ENCODE data around the gene FSD2. TPM values are rescaled to one million over a fixed set of nuclear protein-coding genes. Genes with fewer than 3 reads are reported as not detected.

FSD2 gene
- total and polyA plus RNA-seq, 9 of the 15 experiments (the other 6 are each of a cell fraction or from before 2014, with no cell fraction given): 0.01 to 0.06 TPM; not detected in 7

DNA sequence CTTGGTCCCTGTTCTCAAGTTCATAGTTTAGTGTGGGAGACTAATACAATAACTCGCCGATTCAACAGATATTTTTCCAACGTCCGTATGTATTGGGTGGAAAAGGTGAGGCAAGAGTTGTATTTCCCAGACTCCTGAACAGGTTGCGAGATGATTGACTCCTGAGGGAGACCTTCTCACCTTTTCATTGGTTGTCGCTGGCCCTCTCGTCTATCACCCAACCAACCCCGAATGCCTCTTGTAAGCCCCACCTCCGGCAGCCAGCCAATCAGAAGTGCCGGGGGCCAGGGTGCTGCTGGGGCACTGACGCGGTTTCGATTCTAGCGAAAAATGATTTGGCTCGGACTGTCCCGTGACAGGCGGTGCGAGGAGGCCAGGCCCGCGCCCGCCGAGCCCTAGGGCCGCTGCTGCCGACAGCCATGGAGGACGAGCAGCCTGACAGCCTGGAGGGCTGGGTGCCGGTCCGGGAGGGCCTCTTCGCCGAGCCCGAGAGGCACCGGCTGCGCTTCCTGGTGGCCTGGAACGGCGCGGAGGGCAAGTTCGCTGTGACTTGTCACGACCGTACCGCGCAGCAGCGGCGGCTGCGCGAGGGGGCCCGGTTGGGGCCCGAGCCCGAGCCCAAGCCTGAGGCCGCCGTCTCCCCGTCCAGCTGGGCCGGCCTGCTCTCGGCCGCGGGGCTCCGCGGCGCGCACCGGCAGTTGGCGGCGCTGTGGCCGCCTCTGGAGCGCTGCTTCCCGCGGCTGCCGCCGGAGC lies 3.6 kb upstream of the FSD2 start, which contains the start of gene WHAMM (continued):
- TF ChIP-seq SAP30 (IDR thresholded peaks at IDR 0.05; ENCODE audit: borderline replicate concordance, insufficient read depth, low read depth, low read length, poor library complexity, severe bottlenecking) (peak; percentile 77), FOXP1 (CRISPR knock-in tag; IDR thresholded peaks at IDR 0.05) (peak; percentile 48; the same call in 1 of the 2 replicates), RAD51 (IDR thresholded peaks at IDR 0.05; ENCODE audit: borderline replicate concordance, low read depth) (peak; percentile 26; the same call in 1 of the 2 replicates), CREBBP (IDR thresholded peaks at IDR 0.05; ENCODE audit: low read depth, low read length) (no peak), POLR2H (tag; IDR thresholded peaks at IDR 0.05; ENCODE audit: low read depth) (peak; percentile 89), TEAD1 (CRISPR knock-in tag; IDR thresholded peaks at IDR 0.05) (peak in 1 of 2 experiments; percentile 70; a peak in 1 of 4 replicates), SMC3 (conservative IDR thresholded peaks at IDR 0.05; ENCODE audit: insufficient read depth, low read depth, low read length) (0 out of 2 replicates have a peak, but pooled peaks have one; percentile 2), PHF21A (IDR thresholded peaks at IDR 0.05; ENCODE audit: borderline replicate concordance, low read depth) (peak; percentile 96), MAFG (tag; conservative IDR thresholded peaks at IDR 0.05) (no peak), ERF (CRISPR knock-in tag; IDR thresholded peaks at IDR 0.05) (0 out of 2 replicates have a peak, but pooled peaks have one; percentile 33), ZNF143 (CRISPR knock-in tag; IDR thresholded peaks at IDR 0.05) (peak; percentile 36; the same call in 1 of the 2 replicates)
- TF ChIP-seq, protein P1, sequence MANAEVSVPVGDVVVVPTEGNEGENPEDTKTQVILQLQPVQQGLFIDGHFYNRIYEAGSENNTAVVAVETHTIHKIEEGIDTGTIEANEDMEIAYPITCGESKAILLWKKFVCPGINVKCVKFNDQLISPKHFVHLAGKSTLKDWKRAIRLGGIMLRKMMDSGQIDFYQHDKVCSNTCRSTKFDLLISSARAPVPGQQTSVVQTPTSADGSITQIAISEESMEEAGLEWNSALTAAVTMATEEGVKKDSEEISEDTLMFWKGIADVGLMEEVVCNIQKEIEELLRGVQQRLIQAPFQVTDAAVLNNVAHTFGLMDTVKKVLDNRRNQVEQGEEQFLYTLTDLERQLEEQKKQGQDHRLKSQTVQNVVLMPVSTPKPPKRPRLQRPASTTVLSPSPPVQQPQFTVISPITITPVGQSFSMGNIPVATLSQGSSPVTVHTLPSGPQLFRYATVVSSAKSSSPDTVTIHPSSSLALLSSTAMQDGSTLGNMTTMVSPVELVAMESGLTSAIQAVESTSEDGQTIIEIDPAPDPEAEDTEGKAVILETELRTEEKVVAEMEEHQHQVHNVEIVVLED (CRISPR knock-in tag; IDR thresholded peaks at IDR 0.05): peak; percentile 14; the same call in 1 of the 2 replicates
- TF ChIP-seq, protein P2, sequence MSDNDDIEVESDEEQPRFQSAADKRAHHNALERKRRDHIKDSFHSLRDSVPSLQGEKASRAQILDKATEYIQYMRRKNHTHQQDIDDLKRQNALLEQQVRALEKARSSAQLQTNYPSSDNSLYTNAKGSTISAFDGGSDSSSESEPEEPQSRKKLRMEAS (CRISPR knock-in tag; IDR thresholded peaks at IDR 0.05): peak; percentile 68
- TF ChIP-seq, protein P3, sequence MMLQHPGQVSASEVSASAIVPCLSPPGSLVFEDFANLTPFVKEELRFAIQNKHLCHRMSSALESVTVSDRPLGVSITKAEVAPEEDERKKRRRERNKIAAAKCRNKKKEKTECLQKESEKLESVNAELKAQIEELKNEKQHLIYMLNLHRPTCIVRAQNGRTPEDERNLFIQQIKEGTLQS (IDR thresholded peaks at IDR 0.05): peak; percentile 68
- TF ChIP-seq, protein P3 (CRISPR knock-in tag; conservative IDR thresholded peaks at IDR 0.05): no peak
- TF ChIP-seq, protein P4, sequence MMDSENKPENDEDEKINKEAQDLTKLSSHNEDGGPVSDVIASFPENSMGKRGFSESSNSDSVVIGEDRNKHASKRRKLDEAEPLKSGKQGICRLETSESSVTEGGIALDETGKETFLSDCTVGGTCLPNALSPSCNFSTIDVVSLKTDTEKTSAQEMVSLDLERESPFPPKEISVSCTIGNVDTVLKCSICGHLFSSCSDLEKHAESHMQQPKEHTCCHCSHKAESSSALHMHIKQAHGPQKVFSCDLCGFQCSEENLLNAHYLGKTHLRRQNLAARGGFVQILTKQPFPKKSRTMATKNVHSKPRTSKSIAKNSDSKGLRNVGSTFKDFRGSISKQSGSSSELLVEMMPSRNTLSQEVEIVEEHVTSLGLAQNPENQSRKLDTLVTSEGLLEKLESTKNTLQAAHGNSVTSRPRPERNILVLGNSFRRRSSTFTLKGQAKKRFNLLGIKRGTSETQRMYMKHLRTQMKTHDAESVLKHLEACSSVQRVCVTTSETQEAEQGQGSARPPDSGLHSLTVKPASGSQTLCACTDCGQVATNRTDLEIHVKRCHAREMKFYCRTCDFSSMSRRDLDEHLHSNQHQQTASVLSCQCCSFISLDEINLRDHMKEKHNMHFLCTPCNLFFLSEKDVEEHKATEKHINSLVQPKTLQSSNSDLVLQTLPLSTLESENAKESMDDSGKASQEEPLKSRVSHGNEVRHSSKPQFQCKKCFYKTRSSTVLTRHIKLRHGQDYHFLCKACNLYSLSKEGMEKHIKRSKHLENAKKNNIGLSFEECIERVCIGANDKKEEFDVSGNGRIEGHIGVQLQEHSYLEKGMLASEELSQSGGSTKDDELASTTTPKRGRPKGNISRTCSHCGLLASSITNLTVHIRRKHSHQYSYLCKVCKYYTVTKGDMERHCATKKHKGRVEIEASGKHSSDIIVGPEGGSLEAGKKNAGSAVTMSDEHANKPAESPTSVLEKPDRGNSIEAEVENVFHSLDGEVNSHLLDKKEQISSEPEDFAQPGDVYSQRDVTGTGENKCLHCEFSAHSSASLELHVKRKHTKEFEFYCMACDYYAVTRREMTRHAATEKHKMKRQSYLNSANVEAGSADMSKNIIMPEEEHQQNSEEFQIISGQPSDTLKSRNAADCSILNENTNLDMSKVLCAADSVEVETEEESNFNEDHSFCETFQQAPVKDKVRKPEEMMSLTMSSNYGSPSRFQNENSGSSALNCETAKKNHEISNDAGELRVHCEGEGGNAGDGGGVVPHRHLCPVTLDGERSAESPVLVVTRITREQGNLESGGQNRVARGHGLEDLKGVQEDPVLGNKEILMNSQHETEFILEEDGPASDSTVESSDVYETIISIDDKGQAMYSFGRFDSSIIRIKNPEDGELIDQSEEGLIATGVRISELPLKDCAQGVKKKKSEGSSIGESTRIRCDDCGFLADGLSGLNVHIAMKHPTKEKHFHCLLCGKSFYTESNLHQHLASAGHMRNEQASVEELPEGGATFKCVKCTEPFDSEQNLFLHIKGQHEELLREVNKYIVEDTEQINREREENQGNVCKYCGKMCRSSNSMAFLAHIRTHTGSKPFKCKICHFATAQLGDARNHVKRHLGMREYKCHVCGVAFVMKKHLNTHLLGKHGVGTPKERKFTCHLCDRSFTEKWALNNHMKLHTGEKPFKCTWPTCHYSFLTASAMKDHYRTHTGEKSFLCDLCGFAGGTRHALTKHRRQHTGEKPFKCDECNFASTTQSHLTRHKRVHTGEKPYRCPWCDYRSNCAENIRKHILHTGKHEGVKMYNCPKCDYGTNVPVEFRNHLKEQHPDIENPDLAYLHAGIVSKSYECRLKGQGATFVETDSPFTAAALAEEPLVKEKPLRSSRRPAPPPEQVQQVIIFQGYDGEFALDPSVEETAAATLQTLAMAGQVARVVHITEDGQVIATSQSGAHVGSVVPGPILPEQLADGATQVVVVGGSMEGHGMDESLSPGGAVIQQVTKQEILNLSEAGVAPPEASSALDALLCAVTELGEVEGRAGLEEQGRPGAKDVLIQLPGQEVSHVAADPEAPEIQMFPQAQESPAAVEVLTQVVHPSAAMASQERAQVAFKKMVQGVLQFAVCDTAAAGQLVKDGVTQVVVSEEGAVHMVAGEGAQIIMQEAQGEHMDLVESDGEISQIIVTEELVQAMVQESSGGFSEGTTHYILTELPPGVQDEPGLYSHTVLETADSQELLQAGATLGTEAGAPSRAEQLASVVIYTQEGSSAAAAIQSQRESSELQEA (IDR thresholded peaks at IDR 0.05; ENCODE audit: low read depth): no peak
